Measurements from ENCODE around the gene NT5M. TPM values are rescaled to one million over a fixed set of nuclear protein-coding genes. Genes with fewer than 3 reads are reported as not detected.
"Not testable (repeated sequence)": the region's sequence is repeated elsewhere in the genome, so short reads cannot be mapped to it uniquely, and the experiment has no call there.

NT5M gene
- 10 to 100 TPM in 1 of 2 donors, 1 to 10 TPM in 1; 6.5 to 11.8 TPM for total RNA-seq
- polyA plus RNA-seq (2013, experiment 1 of 2): 6.3 TPM
- 6.3 TPM for polyA plus RNA-seq (2013, experiment 2 of 2)
- long read RNA-seq, experiment 1, partial matches to known transcripts: 2 of 22 reads
- long read RNA-seq, experiment 1, other reads (novel, unspliced or antisense): 17 of 22 reads
- long read RNA-seq, experiment 2, transcript NT5M-201 (5 exons, 1,617 nt): major isoform, 9 of 30 reads
- long read RNA-seq, experiment 2, partial matches to known transcripts: 4 of 30 reads
- long read RNA-seq, experiment 2, other reads (novel, unspliced or antisense): 13 of 30 reads
- long read RNA-seq, experiment 3, partial matches to known transcripts: 0 of 2 reads
- long read RNA-seq, experiment 3, other reads (novel, unspliced or antisense): 2 of 2 reads
- long read RNA-seq, experiment 4, partial matches to known transcripts: 1 of 2 reads
- long read RNA-seq, experiment 4, other reads (novel, unspliced or antisense): 1 of 2 reads

DNA sequence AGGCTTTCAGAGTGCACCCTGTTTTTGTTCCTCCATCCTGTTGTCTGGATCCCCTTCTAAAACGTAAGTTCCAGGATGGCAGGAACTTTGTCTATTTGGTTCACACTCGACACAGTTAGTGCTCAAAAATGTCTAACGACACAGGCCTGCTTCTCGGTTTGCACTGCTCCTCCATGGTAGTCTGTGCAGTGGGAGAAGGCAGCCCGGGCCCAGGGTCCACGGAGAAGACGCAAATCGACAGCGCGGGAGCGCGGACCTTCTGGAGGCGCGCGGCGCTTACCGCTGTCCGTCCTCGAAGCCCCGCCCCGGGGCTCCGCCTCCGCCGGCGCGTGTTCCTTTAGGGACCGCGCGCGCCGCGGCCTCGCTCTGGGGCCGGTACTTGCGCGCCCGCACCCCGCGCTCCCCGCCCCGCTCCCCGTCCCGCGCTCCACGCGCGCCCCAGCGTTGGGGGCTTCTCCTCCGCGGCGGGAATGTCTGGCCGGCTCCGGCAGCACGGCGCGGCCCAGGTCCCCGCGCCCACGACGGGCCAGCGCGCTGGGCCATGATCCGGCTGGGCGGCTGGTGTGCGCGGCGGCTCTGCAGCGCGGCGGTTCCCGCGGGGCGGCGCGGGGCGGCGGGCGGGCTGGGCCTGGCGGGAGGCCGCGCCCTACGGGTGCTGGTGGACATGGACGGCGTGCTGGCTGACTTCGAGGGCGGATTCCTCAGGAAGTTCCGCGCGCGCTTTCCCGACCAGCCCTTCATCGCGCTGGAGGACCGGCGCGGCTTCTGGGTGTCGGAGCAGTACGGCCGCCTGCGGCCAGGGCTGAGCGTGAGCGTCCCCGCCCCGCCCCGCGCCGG lies at the start of gene NT5M:
TSS of gene NT5M (plus strand) at position 364 of the 837 bp plus-strand sequence. CDS start at position 542, 178 bp downstream.
- Histone ChIP-seq H3K27me3 (ENCODE audit: control insufficient read depth, insufficient read depth, low read length, poor library complexity, severe bottlenecking) (peaks cover 8% of the 10 kb centered on the region), H3K4me3 (ENCODE audit: low read length) (peak within 1 kb of the TSS; percentile 83), H3K9me3 (ENCODE audit: control insufficient read depth, low read length) (no peaks in the 10 kb centered on the region), H3K27ac (ENCODE audit: low read depth, low read length) (no peak within 1 kb of the TSS), H3K9ac (ENCODE audit: extremely low read depth, low read length, poor library complexity, severe bottlenecking) (no peak within 1 kb of the TSS), H3K4me1 (ENCODE audit: control insufficient read depth, insufficient read depth, low read length) (no peaks in the 10 kb centered on the region), H3K36me3 (ENCODE audit: control insufficient read depth, insufficient read depth, low read length) (no peaks in the 10 kb centered on the region)
- DNase-seq: peak; percentile 91
- Mint-ChIP-seq H3K9me3 (no peaks in the 10 kb centered on the region), H3K4me3 (peak within 1 kb of the TSS; percentile 63), H3K36me3 (ENCODE audit: low read depth) (peaks cover 5% of the 10 kb centered on the region), H3K27ac (peak within 1 kb of the TSS; percentile 74), H3K4me1 (no peaks in the 10 kb centered on the region), H3K27me3 (ENCODE audit: insufficient read depth) (peaks cover 15% of the 10 kb centered on the region)
- WGBS, 2 experiments (ENCODE audit: insufficient coverage in 1 of 2, insufficient read length in 1 of 2): 1 to 4% methylated on average over 18 to 107 of the region's 107 CpGs
- TF ChIP-seq, protein P1, sequence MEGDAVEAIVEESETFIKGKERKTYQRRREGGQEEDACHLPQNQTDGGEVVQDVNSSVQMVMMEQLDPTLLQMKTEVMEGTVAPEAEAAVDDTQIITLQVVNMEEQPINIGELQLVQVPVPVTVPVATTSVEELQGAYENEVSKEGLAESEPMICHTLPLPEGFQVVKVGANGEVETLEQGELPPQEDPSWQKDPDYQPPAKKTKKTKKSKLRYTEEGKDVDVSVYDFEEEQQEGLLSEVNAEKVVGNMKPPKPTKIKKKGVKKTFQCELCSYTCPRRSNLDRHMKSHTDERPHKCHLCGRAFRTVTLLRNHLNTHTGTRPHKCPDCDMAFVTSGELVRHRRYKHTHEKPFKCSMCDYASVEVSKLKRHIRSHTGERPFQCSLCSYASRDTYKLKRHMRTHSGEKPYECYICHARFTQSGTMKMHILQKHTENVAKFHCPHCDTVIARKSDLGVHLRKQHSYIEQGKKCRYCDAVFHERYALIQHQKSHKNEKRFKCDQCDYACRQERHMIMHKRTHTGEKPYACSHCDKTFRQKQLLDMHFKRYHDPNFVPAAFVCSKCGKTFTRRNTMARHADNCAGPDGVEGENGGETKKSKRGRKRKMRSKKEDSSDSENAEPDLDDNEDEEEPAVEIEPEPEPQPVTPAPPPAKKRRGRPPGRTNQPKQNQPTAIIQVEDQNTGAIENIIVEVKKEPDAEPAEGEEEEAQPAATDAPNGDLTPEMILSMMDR (conservative IDR thresholded peaks at IDR 0.05): no peak

- no peaks in the 10 kb centered on the region for H3K27me3 Mint-ChIP-seq (ENCODE audit: insufficient read depth)
- H3K36me3 Mint-ChIP-seq (ENCODE audit: low read depth): peaks cover 73% of the 10 kb centered on the region
- H3K9ac ChIP-seq (ENCODE audit: extremely low read depth, low read length, poor library complexity, severe bottlenecking): no peak overlapping the region
These were observed 49.8 kb upstream of the NT5M start for GRCh38 chr17:17253406-17253805.

DNA sequence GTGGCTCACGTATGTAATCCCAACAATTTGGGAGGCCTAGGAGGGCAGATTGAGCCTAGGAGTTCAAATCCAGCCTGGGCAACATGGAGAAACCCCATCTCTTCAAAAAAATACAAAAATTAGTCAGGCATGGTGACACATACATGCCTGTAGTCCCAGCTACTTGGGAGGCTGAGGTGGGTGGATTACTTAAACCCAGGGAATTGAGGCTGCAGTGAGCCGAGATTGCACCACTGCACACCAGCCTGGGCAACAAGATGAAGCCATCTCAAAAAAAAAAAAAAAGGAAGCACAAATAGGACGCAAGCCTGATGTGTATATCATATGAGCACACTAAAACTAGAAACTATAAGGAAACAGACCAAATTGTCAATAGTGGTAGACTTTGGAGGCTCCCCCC lies 49.1 kb upstream of the NT5M start:
- Mint-ChIP-seq H3K4me1 (no peaks in the 10 kb centered on the region), H3K4me3 (no peak overlapping the region), H3K27me3 (ENCODE audit: insufficient read depth) (no peaks in the 10 kb centered on the region), H3K27ac (no peak overlapping the region), H3K9me3 (no peaks in the 10 kb centered on the region), H3K36me3 (ENCODE audit: low read depth) (peaks cover 73% of the 10 kb centered on the region)
- 80 to 94% methylated on average over 2 to 3 of the region's 3 CpGs for WGBS, 2 experiments (ENCODE audit: insufficient coverage in 1 of 2, insufficient read length in 1 of 2)
- Histone ChIP-seq H3K9ac (ENCODE audit: extremely low read depth, low read length, poor library complexity, severe bottlenecking) (no peak overlapping the region), H3K27ac (ENCODE audit: low read depth, low read length) (no peak overlapping the region), H3K4me1 (ENCODE audit: control insufficient read depth, insufficient read depth, low read length) (no peaks in the 10 kb centered on the region), H3K4me3 (ENCODE audit: low read length) (no peak overlapping the region), H3K9me3 (ENCODE audit: control insufficient read depth, low read length) (peaks cover 5% of the 10 kb centered on the region), H3K27me3 (ENCODE audit: control insufficient read depth, insufficient read depth, low read length, poor library complexity, severe bottlenecking) (no peaks in the 10 kb centered on the region), H3K36me3 (ENCODE audit: control insufficient read depth, insufficient read depth, low read length) (peaks cover 80% of the 10 kb centered on the region)
- DNase-seq: no peak
- TF ChIP-seq, protein P1 (conservative IDR thresholded peaks at IDR 0.05): no peak

More at GRCh38 chr17:17253406-17253805, 49.8 kb upstream of the NT5M start:
- no peak overlapping the region for H3K4me3 Mint-ChIP-seq
- H3K4me3 ChIP-seq (ENCODE audit: low read length): no peak overlapping the region
- H3K27ac ChIP-seq (ENCODE audit: low read depth, low read length): no peak overlapping the region
- H3K27me3 ChIP-seq (ENCODE audit: control insufficient read depth, insufficient read depth, low read length, poor library complexity, severe bottlenecking): no peaks in the 10 kb centered on the region
- H3K9me3 Mint-ChIP-seq: no peaks in the 10 kb centered on the region
- no peak overlapping the region for H3K27ac Mint-ChIP-seq
- no peaks in the 10 kb centered on the region for H3K4me1 Mint-ChIP-seq
- 96 to 100% methylated on average over 2 to 3 of the region's 3 CpGs for WGBS, 2 experiments (ENCODE audit: insufficient coverage in 1 of 2, insufficient read length in 1 of 2)
- peaks cover 80% of the 10 kb centered on the region for H3K36me3 ChIP-seq (ENCODE audit: control insufficient read depth, insufficient read depth, low read length)
- peaks cover 5% of the 10 kb centered on the region for H3K9me3 ChIP-seq (ENCODE audit: control insufficient read depth, low read length)
- no peak for DNase-seq
- TF ChIP-seq, protein P1 (conservative IDR thresholded peaks at IDR 0.05): no peak
- no peaks in the 10 kb centered on the region for H3K4me1 ChIP-seq (ENCODE audit: control insufficient read depth, insufficient read depth, low read length)

GRCh38 chr17:17255689-17256088 lies 47.5 kb upstream of the NT5M start:
- not testable (repeated sequence) for H3K4me3 Mint-ChIP-seq

More at GRCh38 chr17:17255689-17256088, 47.5 kb upstream of the NT5M start:
- H3K9ac ChIP-seq (ENCODE audit: extremely low read depth, low read length, poor library complexity, severe bottlenecking); H3K4me1 Mint-ChIP-seq; DNase-seq; H3K9me3 ChIP-seq (ENCODE audit: control insufficient read depth, low read length); H3K4me1 ChIP-seq (ENCODE audit: control insufficient read depth, insufficient read depth, low read length); H3K4me3 ChIP-seq (ENCODE audit: low read length); H3K9me3 Mint-ChIP-seq; H3K27me3 Mint-ChIP-seq (ENCODE audit: insufficient read depth); H3K27me3 ChIP-seq (ENCODE audit: control insufficient read depth, insufficient read depth, low read length, poor library complexity, severe bottlenecking); H3K27ac Mint-ChIP-seq; H3K27ac ChIP-seq (ENCODE audit: low read depth, low read length): not testable (repeated sequence)
- H3K36me3 Mint-ChIP-seq (ENCODE audit: low read depth): peaks cover 77% of the 10 kb centered on the region
- WGBS, 2 experiments (ENCODE audit: insufficient coverage in 1 of 2, insufficient read length in 1 of 2): 90% methylated on average over 9 of the region's 11 CpGs; no CpG with 5 or more reads in 1 of the 2 experiments
- peaks cover 80% of the 10 kb centered on the region for H3K36me3 ChIP-seq (ENCODE audit: control insufficient read depth, insufficient read depth, low read length)
